ENCODE data around the gene FERMT3.

Gene FERMT3

GRCh38 chr11:64232182-64232966 is 25.9 kb downstream of the FERMT3 start:
- TF ChIP-seq GATA3 (IDR thresholded peaks at IDR 0.05; ENCODE audit: low read depth, low read length): no peak
- no peak for TF ChIP-seq GATA2 (IDR thresholded peaks at IDR 0.05; ENCODE audit: low read depth, low read length)

- TF ChIP-seq GATA2 (IDR thresholded peaks at IDR 0.05; ENCODE audit: low read depth, low read length) (no peak), GATA3 (IDR thresholded peaks at IDR 0.05; ENCODE audit: low read depth, low read length) (no peak)
Observed at GRCh38 chr11:64232967-64233315, 26.4 kb downstream of the FERMT3 start.

GRCh38 chr11:64233913-64234586 is 27.5 kb downstream of the FERMT3 start, which contains the start of gene VEGFB:
Gene VEGFB (plus strand): TSS chr11:64234584. CDS start chr11:64234834, 250 bp downstream.
- TF ChIP-seq GATA3 (IDR thresholded peaks at IDR 0.05; ENCODE audit: low read depth, low read length): no peak
- no peak for TF ChIP-seq GATA2 (IDR thresholded peaks at IDR 0.05; ENCODE audit: low read depth, low read length)

- no peak for TF ChIP-seq GATA3 (IDR thresholded peaks at IDR 0.05; ENCODE audit: low read depth, low read length)
- no peak for TF ChIP-seq GATA2 (IDR thresholded peaks at IDR 0.05; ENCODE audit: low read depth, low read length)
Observed at GRCh38 chr11:64234647-64235379, 28.3 kb downstream of the FERMT3 start.

- TF ChIP-seq GATA3 (IDR thresholded peaks at IDR 0.05; ENCODE audit: low read depth, low read length): no peak
- no peak for TF ChIP-seq GATA2 (IDR thresholded peaks at IDR 0.05; ENCODE audit: low read depth, low read length)
Observed at GRCh38 chr11:64235437-64236161, 29.1 kb downstream of the FERMT3 start.

- TF ChIP-seq GATA2 (IDR thresholded peaks at IDR 0.05; ENCODE audit: low read depth, low read length) (no peak), GATA3 (IDR thresholded peaks at IDR 0.05; ENCODE audit: low read depth, low read length) (no peak)
Observed at GRCh38 chr11:64237484-64237951, 31.0 kb downstream of the FERMT3 start.

GRCh38 chr11:64238076-64238475 is 31.6 kb downstream of the FERMT3 start:
- TF ChIP-seq GATA3 (IDR thresholded peaks at IDR 0.05; ENCODE audit: low read depth, low read length): no peak
- TF ChIP-seq GATA2 (IDR thresholded peaks at IDR 0.05; ENCODE audit: low read depth, low read length): no peak

GRCh38 chr11:64238999-64239398 is 32.5 kb downstream of the FERMT3 start:
- TF ChIP-seq GATA3 (IDR thresholded peaks at IDR 0.05; ENCODE audit: low read depth, low read length) (no peak), GATA2 (IDR thresholded peaks at IDR 0.05; ENCODE audit: low read depth, low read length) (no peak)

- TF ChIP-seq GATA3 (IDR thresholded peaks at IDR 0.05; ENCODE audit: low read depth, low read length): no peak
- no peak for TF ChIP-seq GATA2 (IDR thresholded peaks at IDR 0.05; ENCODE audit: low read depth, low read length)
Observed at GRCh38 chr11:64239662-64240434, 33.3 kb downstream of the FERMT3 start.

- no peak for TF ChIP-seq GATA3 (IDR thresholded peaks at IDR 0.05; ENCODE audit: low read depth, low read length)
- no peak for TF ChIP-seq GATA2 (IDR thresholded peaks at IDR 0.05; ENCODE audit: low read depth, low read length)
Observed at GRCh38 chr11:64240435-64241240, 34.1 kb downstream of the FERMT3 start, which contains the start of gene FKBP2. Gene FKBP2 (plus strand): TSS chr11:64241095. CDS start chr11:64242388, 1,293 bp downstream.

- TF ChIP-seq GATA3 (IDR thresholded peaks at IDR 0.05; ENCODE audit: low read depth, low read length) (no peak), GATA2 (IDR thresholded peaks at IDR 0.05; ENCODE audit: low read depth, low read length) (no peak)
Observed at GRCh38 chr11:64241241-64241490, 34.6 kb downstream of the FERMT3 start.

Measured in SH-SY5Y (cell line).